GM21825 (cell line): ENCODE measurements around the gene LILRB4.
"Not testable (repeated sequence)": the region's sequence is repeated elsewhere in the genome, so short reads cannot be mapped to it uniquely, and the experiment has no call there.

Experiments used
- ATAC-seq: cut with Tn5 transposase; IDR thresholded peaks from one replicate; pipeline ENCODE4 v1.9.1; 2021; ENCODE audit warnings: mild to moderate bottlenecking, moderate library complexity; ENCODE audit not compliant: unreplicated experiment

Gene LILRB4

GRCh38 chr19:54648129-54648528 is 14.7 kb upstream of the LILRB4 start:
- no peak for ATAC-seq

DNA sequence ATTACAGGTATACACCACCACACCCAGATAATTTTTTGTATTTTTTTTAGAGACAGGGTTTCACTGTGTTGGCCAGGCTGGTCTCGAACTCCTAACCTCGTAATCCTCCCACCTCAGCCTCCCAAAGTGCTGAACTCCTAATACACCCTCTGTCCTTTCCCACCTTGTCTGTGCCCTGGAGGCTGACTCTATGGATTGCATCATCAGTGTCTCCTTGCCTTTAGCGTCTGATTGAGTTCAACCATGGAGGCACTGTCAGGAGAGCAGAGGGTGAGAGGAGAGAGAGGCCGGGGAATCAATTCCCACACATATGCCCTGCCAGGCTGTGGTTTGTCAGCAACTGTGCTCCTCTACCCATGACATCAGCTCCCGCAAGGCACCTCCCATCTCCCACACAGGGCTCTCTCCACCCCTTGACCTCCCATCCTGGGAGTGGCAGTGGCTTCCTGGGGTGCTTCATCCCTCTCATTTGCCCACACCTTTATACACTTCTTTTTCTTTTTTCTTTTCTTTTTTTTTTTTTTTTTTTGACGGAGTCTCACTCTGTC is 12.6 kb upstream of the LILRB4 start:
- ATAC-seq: no peak

DNA sequence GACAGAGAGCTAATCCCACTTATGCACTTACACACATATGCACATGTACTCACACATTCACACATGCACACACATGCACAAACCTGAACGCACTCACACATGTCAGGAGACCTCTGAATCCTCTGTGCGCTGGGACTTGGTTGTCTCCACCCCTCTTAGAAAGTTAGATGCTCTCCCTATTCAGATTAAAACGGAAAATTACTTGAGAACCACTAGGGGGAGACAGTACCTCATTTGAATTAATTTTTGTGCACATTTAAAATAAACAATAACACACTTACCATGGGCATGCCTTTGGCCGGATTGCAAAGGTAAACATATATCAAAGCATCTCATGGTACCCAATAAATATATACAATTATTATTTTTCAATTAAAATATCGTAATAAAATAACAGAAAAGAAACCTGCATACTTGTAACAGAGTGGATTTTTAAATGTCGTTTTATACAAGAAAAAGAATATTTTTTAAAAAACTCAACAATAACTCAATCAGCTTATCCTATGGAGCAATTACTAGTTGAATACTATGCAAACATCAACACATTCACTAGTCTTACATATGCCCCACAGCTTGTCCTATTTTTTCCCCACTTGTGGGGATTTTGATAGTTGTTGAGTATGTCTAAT is 9.5 kb upstream of the LILRB4 start:
- ATAC-seq: no peak

GRCh38 chr19:54654447-54655321 is 8.1 kb upstream of the LILRB4 start:
- no peak for ATAC-seq

DNA sequence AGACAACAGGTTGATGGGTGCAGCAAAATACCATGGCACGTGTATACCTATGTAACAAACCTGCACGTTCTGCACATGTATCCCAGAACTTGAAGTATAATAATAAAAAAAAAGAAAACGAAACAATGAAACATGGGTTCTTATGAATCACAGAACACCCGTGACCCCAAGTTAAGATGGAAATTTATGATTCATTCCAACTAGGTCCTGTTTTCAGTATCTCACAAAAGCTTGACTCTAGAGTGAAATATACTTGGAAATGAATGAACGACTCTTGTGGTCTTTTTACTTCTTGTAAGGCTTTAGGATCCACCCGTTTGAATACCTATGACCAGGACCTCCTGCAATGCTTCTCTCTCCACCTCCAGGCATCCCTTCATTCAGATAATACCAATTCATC is 3.5 kb upstream of the LILRB4 start:
- no peak for ATAC-seq

DNA sequence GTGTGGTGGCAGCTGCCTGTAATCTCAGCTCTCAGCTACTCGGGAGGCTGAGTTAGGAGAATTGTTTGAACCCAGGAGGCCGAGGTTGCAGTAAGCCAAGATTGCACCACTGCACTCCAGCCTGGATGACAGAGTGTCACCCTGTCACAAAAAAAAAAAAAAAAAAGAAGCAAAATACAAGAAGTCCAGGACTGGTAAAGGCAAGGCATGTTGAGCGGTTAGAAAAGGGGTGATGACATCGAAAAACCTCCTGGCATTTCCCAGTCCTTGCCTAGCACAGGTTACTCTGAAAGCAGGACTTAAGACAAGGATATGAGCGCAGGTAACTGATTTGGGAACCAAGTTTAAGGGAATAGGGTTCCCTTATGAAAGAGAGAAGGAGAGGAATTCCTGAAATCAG is 2.5 kb upstream of the LILRB4 start:
- ATAC-seq: no peak

- ATAC-seq: no peak
Observed at GRCh38 chr19:54660964-54661363, 1.8 kb upstream of the LILRB4 start.

DNA sequence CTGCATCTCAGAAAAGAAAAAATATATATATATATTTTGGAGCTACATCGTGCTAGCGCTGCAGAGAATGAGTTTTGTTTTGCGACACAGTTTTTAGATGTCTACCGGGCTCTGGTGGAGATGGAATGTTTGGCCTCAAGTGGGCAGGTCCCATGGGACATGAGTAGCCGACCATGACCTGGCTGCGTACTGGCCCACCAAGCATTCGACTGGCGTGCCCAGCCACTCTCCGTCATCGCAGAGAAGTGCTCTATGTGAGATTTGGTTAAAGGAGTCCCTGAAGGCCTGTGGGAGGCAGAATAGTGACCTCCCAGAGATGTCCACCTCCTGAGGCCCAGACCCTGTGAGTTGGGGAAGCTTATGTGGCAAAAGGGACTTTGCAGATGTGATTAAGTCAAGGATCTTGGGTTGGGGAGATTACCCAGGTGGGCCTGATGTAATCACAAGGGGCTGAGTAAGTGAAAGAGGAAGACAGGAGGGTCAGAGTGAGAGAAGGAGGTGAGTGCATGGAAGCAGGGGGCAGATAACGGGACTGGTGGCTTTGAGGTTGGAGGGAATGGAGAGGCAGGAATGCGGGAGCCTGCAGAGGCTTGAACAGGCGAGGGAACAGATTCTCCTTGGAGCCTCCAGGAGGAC is 821 bp upstream of the LILRB4 start:
- no peak for ATAC-seq

DNA sequence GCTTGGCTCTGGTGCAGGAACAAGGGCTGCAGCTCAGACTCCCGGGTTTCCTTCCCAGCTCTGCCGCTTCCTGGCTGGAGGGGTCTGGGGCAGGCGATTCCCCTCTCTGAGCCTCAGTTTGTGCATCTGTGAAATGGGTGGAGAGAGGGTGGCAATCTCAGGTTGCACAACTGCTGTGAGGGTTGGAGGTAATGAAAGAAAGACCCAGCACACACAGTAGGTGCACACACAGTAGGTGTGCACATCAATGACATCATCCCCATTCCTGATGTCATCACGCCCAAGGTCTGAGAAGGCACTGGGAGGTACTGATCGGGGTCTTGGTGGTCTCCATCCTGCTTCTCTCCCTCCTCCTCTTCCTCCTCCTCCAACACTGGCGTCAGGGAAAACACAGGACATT is 2.7 kb downstream of the LILRB4 start:
- ATAC-seq: no peak

- no peak for ATAC-seq
Observed at GRCh38 chr19:54667217-54667616, 4.4 kb downstream of the LILRB4 start.

DNA sequence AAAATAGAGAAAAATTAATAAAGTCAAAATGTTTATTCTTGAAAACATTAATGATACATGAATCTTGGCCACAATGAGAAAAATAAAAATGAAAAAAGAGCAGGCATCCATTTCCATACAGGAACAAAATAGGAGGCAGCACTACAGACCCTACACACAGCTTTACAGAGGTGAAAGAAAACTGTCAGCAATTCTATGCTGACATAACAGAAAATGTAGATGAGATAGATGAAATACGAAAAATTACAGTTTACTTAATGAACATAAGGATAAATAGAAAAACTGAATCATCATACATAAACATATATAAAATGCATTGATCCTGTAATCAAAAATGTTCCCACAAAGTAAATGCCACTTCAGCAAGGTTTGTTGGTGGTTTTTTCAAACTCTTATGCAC is 5.6 kb downstream of the LILRB4 start:
- ATAC-seq: no peak

- ATAC-seq: no peak
Observed at GRCh38 chr19:54670576-54671357, 8.0 kb downstream of the LILRB4 start.

- ATAC-seq: no peak
Observed at GRCh38 chr19:54673222-54673621, 10.4 kb downstream of the LILRB4 start.

GRCh38 chr19:54674021-54674617 is 11.3 kb downstream of the LILRB4 start:
- no peak for ATAC-seq

GRCh38 chr19:54676210-54676834 is 13.5 kb downstream of the LILRB4 start:
- not testable (repeated sequence) for ATAC-seq

GRCh38 chr19:54677217-54677616 is 14.4 kb downstream of the LILRB4 start:
- ATAC-seq: no peak

DNA sequence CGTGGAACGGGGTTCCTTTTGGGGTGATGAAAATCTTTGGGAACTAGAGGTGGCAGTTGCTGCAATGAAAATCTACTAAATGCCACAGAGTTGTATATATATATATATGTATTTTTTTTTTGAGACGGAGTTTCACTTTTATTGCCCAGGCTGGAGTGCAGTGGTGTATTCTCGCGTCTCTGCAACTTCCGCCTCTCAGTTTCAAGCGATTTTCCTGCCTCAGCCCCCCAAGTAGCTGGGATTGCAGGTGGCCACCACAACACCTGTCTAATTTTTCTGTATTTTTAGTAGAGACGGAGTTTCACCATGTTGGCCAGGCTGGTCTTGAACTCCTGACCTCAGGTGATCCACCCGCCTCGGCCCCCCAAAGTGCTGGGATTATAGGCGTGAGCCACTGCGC is 18.8 kb downstream of the LILRB4 start:
- ATAC-seq: not testable (repeated sequence)

- ATAC-seq: no peak
Observed at GRCh38 chr19:54682306-54682856, 19.6 kb downstream of the LILRB4 start.

DNA sequence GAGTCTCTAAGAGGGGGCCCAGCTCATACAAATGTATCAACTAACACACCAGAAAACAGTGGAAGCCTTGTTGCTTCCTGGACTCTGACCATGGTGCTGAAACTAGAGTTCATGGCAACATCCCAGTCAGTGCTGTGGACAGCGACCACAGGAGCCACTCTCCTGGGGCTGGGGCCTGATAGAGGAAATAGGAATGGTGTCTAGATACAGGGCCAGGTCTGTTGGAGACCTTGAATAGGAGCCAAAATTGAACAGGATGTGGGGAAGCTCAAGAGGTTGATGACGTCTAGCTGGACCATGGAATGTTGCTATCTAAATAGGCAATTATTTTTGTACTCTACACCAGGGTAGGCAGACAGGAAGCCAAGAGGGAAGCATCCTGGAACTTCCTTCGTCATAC is 21.7 kb downstream of the LILRB4 start:
- no peak for ATAC-seq
